DLD1 (cell line): ENCODE results near the gene ACY1.

Experiments used
- in situ Hi-C: cut with HindIII; loops from 2 replicates; pipeline ENCODE4 v1.10.0; 2017; ENCODE audit warnings: low sequenced_read_pairs

ACY1 gene

DNA sequence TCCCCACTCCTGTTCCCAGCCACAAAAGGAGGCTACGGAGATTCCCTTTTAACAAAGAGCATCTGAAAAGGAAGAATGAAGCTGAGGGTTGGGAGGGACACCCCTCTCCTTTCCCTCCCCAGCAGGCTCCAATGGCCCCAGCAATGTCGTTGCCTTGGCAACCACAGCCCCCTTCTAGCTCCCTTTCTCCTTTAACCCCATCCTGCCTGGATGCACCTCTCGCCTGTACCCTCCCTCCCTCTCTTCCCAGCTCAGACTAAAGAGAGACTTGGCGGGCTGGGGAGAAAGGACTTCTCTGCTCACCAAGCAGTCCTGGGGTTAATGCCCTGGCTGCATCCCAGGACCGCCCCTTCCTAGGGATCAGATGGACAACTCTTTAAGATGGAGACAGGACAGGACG is 19.4 kb downstream of the ACY1 start:
- in situ Hi-C loops: no loop called here

DNA sequence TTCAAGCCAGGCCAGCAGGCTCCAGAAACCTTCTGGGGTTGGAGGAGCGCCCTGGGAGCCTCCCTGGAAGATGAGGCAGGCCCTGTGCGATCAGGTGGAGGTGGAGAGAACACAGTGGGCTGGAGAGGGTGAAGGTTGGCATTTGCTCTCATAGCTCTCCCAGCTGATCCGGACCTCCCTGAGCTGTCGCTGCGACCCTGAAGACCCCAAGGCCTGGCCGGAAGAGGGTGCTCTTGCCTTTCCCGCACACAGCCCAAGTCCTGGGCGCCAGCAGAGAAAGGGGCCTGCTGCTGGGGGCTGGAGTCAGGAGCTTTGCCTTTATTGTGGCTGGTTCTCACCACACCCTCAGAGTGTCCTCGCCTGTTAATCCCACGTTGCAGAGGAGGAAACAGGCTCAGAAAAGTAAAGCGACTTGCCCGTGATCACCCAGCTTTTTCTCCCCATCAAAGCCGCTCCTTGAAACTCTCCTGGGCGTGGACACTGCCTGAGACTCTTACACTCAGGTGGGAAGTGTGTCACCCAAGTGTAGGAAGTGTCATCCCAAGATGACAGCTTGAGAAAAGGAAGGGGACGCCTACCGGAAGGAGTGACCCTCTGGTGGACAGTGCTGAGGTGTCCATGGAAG is 20.9 kb downstream of the ACY1 start:
- in situ Hi-C loops: no loop called here

DNA sequence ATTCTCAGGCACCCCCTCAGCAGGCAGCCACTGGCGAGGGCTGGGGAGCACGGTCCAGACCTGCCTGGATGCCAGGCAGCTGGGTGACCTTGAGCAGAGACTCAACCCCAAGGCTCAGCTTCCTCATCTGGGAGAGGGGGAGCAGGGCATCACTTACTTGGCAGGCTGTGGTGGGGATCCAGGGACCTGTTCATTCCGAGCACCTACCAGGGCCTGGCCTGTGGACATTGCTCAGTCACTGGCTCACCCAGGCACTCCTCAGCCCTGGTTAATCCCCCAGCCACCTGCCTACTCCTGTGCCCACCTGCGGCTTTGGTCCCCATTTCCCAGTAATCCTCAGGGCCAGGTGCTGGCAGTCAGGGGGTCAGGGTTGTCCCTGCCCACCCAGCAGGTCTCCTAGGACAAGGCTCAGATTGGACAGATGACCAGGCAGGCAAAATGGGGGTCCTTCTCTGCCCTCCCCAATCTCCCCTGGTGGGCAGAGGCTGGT is 21.6 kb downstream of the ACY1 start:
- in situ Hi-C loops: no loop called here

DNA sequence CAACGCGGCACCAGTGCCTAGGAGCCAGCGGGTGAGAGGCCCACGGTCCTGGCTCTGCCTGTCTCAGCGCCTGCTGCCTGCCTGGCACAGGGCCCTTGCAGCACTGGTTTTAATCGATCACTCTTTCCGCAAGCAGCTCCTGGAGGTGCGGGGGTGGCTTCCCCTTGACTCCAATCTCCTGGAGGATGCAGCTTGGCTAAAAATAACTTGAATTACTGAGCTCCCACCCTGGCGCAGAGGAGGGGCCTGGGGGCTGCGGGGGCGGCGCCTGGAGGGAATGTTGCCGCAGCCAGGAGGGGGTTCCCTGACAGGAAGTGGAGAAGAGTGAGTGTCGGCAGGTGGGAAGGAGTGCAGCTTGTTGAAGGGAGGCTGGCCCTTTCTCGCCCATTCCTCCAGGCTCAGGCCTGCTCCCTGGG is 22.2 kb downstream of the ACY1 start:
- in situ Hi-C loops: no loop called here

DNA sequence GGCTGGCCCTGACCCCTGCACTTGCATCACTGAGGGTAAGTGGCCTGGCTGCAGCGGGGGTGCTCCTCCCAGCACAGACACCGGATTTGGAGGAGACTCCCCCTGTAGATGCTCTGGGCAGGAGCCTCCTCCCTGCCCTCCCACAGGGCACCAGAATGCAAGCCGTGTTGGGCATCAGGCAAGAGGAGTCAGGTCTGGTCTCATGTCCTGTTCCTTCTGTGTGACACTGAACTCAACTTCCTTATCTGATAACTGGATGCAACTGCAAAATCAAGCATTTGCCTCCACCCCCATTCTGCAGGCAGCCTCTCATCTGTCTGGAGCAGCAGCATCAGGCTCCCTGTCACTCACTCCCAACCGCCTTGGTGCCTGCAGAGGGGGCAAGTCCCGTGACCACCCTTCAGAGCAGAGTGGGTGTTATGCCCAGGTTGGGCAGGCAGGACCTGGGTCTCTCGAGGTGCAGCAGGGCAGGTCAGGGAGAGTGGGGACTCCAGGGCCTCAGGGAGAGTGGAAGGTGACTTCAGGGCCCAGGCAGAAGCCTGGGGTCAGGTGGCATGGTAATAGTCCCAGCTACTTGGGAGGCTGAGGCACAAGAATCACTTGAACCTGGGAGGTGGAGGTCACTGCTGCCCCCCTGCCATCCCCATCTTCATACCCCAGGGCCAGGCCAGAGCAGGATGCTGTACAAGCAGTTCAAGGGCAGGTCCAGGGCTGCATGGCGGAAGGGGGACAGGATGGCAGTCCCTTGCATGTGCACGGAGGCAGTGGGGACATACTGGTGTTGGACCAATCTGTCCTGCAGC is 22.9 kb downstream of the ACY1 start:
- in situ Hi-C loops: no loop called here

DNA sequence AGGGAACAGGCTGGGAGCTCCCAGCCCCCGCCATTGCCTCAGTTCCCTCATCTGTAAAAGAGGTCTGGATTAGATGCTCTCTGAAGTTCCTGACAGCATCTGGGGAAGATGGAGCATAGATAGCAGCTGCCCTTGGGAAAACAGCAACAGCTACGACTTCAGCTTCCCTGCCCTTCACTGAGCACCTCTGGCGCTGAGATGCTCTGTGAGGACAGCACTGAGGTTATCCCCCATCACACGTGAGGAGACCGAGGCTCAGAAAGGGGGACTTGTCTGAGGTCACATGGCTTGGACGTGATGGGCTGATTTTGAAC is 23.4 kb downstream of the ACY1 start:
- in situ Hi-C loops: no loop called here

DNA sequence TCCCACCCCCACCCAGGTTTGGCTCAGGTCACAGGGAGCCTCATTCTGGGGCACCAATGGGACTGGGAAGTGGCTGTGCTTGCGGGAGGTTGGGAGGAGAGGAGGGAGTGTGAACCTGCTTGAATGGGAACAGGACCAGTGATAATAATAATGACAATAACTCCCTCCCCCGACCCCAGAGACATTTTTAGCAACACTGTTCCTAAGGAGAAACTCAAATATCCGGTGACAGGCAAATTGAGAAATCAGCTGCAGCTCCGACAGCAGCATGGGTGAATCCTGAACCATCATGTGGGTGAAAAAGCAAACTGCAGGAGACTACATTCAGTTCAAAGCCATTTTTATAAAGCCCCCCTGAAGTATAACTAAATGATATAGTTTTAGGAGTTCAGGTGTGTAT is 24.0 kb downstream of the ACY1 start:
- in situ Hi-C loops: no loop called here

DNA sequence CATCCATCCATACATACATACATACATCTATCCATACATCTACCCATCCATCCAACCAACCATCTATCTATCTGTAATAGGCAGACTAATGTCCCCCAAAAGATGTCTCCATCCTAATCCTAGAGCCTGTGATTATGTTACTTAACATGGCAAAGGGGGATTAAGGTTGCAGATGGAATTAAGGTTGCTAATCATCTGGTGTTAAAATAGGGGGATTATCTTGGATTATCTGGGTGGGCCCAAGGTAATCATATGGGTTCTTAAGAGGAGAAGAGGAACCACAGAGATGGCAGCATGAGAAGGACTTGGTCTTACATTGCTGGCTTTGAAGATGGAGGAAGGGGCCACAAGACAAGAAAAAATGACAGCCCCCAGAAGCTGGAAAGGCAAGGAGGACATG is 27.1 kb downstream of the ACY1 start:
- in situ Hi-C loops: no loop called here

DNA sequence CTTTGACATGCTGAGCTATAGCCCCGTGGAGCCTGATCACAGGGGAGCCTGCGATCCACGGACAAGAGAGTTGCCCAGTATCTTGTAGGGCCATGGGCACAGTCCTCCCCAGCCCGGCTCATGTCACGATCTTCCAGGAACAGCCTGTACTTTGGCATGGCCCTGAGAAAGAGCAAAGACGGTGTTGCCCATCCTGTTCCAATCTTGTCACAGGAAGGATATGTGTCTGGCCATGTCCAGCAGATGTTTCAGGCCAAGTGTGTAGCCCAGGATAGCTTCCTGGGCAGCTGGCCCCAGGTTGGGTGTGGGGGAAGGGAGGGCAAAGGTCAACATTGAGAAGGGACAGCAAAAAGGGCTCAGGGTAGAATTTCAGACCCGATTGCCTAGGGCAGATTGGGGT is 29.4 kb downstream of the ACY1 start:
- in situ Hi-C loops: no loop called here

DNA sequence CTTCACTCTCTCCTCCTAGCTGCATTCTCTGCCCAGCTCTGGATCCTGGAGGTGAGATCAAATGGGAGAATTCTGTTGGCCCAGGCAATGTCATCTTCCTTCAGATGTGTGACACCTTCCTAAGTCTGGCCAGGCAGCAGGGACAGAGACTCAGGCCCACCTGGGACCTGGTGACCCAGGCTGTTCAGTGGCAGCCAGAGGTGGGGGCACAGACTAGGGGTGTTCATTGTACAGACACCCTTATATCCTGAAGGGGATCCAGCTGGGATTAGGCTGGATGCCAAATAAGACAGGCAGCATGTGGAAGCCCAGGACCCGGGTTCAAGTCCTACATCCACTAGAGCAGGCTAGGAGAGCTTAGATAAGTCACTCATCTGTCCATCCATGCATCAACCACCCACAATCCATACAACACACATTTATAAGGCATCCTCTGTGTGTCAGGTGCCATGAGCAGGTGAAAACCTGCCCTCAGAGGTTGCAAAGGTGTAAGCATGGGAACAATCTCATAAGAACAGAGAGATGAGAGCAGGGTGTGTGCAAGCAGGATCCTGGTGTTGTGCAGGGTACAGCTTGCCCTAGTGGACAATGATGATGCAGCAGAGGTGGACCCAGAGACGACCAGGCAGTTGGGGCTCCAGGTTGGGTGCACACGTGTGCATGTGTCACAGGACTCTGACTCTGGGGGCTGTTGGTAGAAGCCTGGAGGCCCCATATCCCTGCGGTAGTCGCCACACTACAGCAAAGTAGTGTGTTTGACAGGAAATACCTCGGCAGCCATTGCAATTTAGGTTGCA is 30.7 kb downstream of the ACY1 start:
- in situ Hi-C loops: no loop called here

DNA sequence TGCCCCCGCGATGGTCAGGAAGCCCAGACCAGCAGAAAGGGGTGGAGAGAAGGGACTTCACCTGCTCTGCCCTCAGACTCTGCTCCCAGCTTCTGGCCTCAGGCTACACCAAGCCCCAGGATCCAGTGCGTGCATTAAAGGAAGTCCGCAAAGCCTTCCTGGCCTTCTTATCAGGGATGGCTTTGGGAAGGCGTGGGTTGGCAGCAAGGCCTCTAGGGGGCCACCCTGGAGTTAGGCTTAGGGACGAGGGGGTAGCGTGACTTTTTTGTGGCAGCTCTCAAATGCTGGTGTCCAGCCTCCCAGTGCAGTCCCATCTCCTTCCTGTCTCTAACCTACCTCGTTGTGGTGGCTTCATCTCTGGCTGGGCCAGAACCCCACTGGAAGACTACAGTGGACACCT is 31.3 kb downstream of the ACY1 start:
- in situ Hi-C loops: no loop called here

DNA sequence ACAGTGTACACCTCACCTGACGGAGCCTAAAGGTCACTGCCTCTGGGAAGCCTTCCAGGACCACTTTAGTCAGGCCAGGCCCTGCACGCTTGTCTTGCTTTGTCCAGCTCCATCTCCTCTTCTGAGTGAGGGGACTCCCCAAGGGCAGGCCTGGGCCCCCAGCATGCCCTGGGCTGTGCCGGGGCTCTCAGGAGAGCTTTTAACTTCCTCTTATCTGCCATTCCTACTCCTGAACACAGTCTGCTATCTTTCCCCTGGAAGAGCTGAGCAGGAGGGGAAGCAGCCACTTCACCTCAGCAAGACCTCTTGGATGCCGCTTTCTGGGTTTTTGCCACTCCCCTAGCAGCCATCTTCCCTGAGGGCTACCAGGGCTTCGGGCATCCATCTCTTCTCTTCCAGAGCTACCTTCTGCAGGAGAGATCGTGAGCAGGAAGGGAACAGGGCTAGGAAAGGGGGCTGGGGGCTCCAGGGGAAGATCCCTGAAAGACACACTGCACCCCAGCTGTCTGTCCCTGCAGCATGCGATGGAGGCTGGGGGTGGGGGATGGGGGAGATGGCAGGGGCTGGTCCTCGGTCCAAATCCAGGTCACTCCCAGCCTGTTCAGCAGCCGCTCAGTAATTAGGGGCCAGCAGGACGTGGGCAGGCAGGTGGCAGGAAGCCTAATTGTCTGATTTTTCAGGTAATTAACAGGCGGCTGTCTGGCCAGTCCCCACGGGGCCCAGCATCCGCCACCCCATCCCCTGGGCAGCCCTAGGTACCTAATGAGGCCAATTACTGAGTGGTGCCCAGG is 32.3 kb downstream of the ACY1 start:
- in situ Hi-C loops: no loop called here

DNA sequence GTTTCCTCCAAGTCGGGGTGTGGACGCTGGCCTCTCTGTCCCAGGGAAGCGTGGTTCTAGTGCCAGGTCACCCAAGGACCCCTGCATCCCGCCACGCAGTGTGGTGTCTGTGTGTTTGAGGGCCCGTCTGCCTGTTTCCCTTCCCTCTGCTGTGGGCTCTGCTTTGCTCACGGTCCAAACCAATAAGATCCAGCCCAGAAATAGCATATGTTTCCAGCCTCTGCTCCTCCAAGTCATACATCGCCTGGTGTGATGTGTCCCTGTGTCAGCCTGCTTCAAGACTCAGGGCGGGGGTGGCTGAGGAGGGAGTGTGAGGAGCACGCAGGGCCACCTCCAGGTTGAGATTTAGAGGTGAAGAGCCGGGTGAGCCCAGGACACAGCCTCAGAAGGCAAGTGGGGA is 34.3 kb downstream of the ACY1 start:
- in situ Hi-C loops: no loop called here

DNA sequence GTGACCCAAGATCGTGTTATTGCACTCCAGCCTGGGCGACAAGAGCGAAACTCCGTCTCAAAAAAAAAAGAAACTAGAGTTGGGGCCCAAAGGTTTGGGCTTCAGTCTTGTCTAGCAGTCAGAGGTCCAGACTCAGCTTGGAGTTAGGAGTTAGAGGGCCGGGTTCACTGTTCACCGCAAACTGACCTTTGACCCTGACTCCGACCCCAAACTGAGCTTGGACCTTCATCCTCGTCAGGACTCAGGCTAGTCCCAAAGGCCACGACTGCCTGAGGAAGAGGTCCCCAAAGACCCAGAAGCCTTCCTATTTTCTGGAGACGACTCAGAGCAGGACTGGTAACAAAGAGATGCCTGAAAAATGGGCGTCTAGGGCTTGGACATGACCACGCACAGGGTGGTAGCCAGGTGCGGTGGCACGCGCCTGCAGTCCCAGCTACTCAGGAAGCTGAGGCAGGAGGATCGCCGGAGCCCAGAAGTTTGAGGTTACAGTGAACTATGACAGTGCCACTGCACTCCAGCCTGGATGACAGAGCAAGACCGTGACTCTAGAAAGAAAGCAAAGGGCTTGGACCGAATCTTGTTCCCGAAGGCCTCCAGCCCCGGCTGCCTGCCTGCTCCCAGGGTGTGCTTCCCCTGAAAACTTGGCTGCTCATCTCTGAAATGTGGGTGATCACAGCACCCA is 35.1 kb downstream of the ACY1 start:
- in situ Hi-C loops: no loop called here

DNA sequence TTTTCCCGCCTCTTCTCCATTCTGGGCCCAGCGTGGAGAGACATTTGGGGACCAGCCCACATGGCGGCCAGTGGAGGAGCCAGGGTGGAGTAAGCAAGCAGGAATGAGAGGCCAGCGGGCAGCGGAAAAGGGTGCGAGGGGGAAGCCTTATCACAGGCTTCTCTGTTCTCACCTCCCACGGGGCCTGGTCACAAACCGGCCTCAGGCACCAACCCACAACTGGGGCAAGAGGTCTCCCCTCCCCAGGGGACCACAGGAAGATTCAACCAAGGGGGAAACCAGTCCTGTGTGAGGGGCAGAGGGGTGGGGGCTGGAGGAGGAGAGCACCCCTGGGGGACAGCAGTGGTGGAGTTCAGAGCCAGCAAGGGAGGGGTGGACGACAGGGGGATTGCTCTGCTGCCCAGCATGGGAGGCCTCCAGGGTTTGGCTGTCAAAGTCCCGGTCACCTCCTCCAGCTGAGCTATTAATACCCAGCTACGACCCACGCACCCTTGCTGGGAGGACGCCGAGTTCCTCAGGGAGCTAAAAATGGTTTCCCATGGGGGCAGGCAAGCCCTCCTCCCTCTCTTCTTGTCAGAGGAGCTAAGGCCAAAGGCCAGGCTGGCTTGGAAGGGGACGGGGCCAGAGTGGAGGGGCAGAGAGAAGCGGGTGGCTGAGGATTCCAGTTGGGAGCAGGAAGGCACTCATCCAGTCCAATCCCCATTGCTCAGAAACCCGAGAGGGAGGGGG is 36.2 kb downstream of the ACY1 start:
- in situ Hi-C loops: no loop called here

DNA sequence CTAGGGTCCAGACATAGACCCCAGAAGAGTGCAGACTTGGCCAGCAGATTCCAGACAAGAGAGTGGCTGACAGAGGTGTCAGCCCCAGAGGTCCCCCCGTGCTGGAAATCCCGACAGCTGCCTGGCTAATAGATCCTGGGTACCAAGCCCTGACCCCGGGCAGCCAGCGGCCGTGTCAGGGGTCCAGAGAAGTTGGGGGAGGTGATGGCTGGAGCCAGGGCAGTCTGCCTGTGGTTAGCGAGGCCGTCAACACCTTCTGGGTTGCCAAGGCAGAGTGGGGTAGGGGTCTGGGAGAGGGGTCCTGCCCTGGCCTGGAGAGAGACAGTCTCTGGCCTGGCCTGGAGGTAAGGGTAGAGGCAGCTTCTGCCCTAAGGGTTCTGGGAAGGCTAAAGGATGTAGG is 37.5 kb downstream of the ACY1 start:
- in situ Hi-C loops: no loop called here

DNA sequence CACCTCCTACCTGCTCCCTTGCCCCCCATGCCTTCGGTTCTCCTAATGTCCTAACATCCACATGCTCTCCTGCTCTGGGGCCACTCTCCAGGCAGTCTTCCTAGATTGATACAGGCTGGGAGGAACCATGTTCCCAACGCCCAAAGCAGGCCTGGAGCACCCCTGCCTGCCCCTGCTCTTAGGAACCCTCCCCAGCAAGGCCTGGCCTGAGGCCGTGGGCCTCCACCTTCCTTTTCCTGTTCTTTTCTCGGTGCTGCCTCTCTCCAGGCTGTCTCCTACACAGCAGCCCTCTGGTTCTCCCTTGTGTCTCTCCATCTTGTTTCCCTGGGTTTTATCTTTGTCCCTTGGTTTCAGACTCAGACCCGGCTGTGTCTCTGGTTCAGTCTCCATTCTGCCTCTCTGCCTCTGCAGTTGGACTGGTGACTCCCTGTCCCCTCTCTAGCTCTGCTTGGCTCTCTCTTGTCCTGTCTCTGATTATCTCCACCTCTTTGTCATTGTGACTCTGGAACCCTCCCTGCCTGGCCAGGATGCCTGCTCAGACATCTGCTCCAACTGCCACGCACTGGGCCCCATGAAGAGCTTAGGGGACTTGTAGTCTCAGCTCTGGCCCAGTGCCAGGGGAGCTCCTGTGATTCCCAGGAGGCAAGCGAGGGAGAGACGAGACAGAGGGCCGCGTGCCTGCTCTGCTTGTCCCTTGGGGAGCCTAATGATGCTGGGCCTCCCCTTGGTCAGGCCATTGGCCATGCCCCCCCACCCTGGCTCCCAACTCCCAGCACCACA is 38.3 kb downstream of the ACY1 start:
- in situ Hi-C loops: no loop called here

DNA sequence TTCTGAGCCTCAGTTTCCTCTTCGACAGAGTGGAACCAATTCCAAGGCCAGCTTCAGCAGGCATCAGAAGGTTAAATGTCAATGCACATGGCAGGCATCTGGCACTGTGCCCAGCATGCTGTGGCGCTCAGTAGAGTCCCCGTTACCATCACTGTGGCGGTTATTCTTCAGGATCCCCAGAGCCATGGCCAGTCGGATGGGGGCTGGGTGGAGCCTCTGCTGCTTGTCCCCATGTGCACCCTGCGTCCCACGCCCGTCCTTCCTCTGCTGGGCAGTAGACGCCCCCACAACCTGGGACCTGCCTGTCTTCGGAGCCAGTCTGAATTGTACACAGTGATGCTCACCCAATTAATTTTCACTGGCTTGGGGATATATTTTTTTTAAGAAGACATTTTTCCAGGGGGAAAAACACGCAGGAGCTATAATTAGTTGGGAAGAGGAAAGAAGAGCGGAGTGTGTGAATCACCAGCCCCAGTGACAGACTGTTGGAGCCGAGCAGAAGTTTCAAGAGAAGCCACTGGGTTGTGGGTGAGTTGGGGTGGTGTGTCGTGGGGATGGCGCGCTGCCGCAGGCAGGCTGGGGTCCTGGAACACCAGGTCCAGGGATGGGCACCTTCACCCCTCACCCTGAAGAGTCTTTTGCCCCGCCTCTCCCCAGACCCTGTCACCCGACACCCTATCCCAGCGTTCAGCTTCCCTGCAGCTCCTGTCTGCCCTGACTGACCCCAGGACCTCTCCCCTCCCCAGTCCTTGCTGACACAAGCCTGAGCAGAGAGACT is 39.2 kb downstream of the ACY1 start:
- in situ Hi-C loops: no loop called here
